ENCODE data around the gene MYB. TPM values are rescaled to one million over a fixed set of nuclear protein-coding genes. Genes with fewer than 3 reads are reported as not detected.
A peak's percentile ranks its signal among the peaks of the same experiment; 100 is the strongest.
"Not testable (repeated sequence)": the region's sequence is repeated elsewhere in the genome, so short reads cannot be mapped to it uniquely, and the experiment has no call there.

The MYB gene
- total RNA-seq, 4 donors from 2014 or later: 0.13 to 1.2 (median 0.93) TPM; not detected in 1

DNA sequence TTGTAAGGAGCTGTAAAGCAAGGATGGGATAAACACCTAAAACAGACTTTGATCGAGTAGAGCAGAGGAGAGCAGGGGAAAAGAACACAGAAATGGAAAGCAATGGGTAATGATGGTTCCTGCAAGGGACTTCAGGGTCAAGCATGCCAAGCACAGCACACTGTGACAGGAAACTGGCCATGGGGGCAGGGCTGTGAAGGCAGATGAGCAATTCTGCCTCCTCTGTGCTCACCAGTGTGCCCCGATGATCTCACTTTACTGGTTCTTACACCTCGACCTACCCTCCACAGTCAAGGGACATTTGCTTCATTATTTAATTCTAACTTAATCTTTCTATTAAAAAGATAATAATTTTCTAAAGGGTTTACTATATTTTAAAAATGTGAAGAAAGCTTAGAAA is 21.6 kb upstream of the MYB start:
- no peaks in the 10 kb centered on the region for H3K4me1 ChIP-seq
- H3K27me3 ChIP-seq: peaks cover 17% of the 10 kb centered on the region
- no peaks in the 10 kb centered on the region for H3K36me3 ChIP-seq
- TF ChIP-seq, protein P1, sequence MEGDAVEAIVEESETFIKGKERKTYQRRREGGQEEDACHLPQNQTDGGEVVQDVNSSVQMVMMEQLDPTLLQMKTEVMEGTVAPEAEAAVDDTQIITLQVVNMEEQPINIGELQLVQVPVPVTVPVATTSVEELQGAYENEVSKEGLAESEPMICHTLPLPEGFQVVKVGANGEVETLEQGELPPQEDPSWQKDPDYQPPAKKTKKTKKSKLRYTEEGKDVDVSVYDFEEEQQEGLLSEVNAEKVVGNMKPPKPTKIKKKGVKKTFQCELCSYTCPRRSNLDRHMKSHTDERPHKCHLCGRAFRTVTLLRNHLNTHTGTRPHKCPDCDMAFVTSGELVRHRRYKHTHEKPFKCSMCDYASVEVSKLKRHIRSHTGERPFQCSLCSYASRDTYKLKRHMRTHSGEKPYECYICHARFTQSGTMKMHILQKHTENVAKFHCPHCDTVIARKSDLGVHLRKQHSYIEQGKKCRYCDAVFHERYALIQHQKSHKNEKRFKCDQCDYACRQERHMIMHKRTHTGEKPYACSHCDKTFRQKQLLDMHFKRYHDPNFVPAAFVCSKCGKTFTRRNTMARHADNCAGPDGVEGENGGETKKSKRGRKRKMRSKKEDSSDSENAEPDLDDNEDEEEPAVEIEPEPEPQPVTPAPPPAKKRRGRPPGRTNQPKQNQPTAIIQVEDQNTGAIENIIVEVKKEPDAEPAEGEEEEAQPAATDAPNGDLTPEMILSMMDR (IDR thresholded peaks at IDR 0.05): no peak
- TF ChIP-seq POLR2AphosphoS5 (IDR thresholded peaks at IDR 0.05): no peak
- no peak for TF ChIP-seq POLR2A (IDR thresholded peaks at IDR 0.05)
- no peak for TF ChIP-seq EP300 (IDR thresholded peaks at IDR 0.05)
- no peak overlapping the region for H3K27ac ChIP-seq
- WGBS, 2 donors (ENCODE audit: low coverage in 1 of 2): 65 to 89% methylated on average over 3 of the region's 3 CpGs
- H3K4me3 ChIP-seq: no peak overlapping the region
- no peak for ATAC-seq
- H3K9me3 ChIP-seq: peaks cover 0 to 4% (median 0%) of the 10 kb centered on the region in 3 donors

DNA sequence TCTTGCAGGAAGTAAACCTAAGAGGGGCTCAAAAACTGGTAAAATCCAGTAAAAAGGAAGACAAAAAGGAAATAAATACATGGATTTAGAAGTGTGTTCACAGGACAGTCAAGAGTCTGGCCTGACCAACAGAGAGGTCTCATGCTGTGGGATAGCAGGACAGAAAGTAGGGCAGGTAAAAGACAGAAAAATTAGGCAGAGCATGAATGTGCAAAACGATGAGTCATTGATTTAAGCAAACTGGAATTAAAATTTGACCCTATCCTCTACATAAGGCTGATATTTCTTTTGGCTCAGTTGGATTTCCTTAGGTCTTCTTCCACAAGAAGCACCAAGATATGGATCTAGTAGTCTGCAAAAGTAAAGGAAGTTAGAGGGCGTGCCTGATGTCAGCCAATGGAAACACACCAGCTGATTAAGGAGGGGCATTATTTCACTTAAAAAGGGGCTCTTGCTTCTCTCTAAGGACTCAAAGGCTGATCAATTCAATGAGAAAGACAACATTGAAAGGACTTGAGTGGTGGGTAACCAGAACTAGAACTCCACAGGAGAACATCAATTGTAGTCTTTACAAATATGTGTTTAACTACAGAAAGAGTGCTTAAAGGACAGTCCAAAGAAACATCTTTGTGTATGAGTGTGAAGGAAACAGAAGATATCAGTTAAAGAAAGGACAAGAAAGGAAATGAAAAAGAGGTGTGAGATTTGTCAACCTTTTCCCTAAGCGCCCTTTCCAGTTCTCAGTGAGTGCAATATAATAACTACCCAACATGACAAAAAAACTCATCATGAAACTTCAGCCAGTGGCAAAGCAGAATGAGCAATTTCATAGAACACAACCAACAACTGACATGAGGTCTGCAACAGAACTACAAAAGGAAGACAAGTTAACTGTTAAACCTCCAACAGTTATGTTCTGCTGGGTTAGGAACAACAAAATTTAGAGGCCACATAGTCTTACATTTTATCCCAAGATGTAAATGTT is 19.4 kb upstream of the MYB start:
- Histone ChIP-seq H3K4me1 (no peaks in the 10 kb centered on the region), H3K27me3 (peaks cover 17% of the 10 kb centered on the region), H3K9me3 (no peaks in the 10 kb centered on the region), H3K4me3 (no peak overlapping the region), H3K27ac (no peak overlapping the region), H3K36me3 (no peaks in the 10 kb centered on the region)
- no peak for ATAC-seq
- TF ChIP-seq EP300 (IDR thresholded peaks at IDR 0.05): no peak
- TF ChIP-seq, protein P1 (IDR thresholded peaks at IDR 0.05): no peak
- TF ChIP-seq POLR2AphosphoS5 (IDR thresholded peaks at IDR 0.05): no peak
- no peak for TF ChIP-seq POLR2A (IDR thresholded peaks at IDR 0.05)
- WGBS, 2 donors (ENCODE audit: low coverage in 1 of 2): 85 to 89% methylated on average over 3 of the region's 3 CpGs

DNA sequence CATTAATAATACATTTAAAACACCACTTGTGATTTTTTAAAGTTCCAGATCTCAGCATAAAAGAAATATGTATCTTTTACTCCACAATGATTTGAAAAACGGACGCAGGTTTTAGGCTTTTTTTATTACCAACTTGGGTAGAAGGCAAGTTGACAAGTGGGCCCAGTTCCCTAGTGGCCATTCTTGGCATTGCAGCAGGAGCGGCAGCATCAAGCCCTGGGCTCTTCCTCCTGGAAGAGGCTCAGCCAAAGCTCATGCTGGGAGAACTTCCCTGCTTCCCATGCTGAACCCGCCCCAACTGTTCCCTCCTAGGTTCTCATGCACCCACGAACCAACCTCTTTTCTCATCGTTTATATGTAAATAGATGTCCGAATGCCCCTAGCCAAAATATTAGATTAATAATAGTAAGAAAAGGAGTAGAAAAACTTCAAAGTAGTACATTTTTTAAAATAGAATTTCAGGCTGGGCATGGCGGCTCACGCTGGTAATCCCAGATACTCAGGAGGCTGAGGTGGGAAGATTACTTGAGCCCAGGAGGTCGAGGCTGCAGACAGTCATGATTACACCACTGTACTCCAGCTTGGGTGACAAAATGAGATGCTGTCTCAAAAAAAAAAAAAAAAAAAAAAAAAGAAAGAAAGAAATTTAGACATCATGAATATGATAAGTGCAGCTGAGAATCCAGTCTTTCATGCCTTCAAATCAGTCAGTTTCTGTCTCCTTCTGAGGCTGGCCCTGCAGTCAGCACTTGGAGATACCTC is 18.2 kb upstream of the MYB start:
- Histone ChIP-seq H3K9me3 (no peaks in the 10 kb centered on the region), H3K27me3 (peaks cover 14% of the 10 kb centered on the region), H3K36me3 (no peaks in the 10 kb centered on the region), H3K27ac (no peak overlapping the region), H3K4me1 (no peaks in the 10 kb centered on the region), H3K4me3 (no peak overlapping the region)
- TF ChIP-seq, protein P1 (IDR thresholded peaks at IDR 0.05): peak in 2 of 4 experiments; percentile 10 to 46
- no peak for TF ChIP-seq POLR2A (IDR thresholded peaks at IDR 0.05)
- WGBS, 2 donors (ENCODE audit: low coverage in 1 of 2): 20 to 38% methylated on average over 6 to 9 of the region's 10 CpGs
- no peak for ATAC-seq

DNA sequence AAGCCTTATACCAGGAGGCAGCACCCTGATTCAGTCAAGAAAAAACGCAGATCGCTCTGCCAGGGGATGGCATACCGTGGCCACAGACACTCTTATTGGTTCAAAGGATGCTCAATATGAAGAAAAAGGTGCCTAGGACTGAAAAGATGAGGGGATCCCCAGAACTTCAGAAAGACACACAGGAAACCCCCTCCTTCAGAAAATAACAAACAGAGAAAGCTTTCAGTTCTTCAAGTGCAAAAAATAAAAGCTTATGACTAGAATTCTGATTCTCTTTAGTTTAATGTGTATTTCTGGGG is 17.7 kb upstream of the MYB start:
- H3K4me3 ChIP-seq: no peak overlapping the region
- H3K27ac ChIP-seq: no peak overlapping the region
- TF ChIP-seq, protein P1 (IDR thresholded peaks at IDR 0.05): no peak
- TF ChIP-seq POLR2A (IDR thresholded peaks at IDR 0.05): no peak
- TF ChIP-seq POLR2AphosphoS5 (IDR thresholded peaks at IDR 0.05): no peak
- no peak for TF ChIP-seq EP300 (IDR thresholded peaks at IDR 0.05)
- no peaks in the 10 kb centered on the region for H3K9me3 ChIP-seq
- WGBS, 2 donors (ENCODE audit: low coverage in 1 of 2): 86 to 92% methylated on average over 3 of the region's 3 CpGs
- no peak for ATAC-seq
- no peaks in the 10 kb centered on the region for H3K4me1 ChIP-seq
- peaks cover 8% of the 10 kb centered on the region for H3K27me3 ChIP-seq
- H3K36me3 ChIP-seq: no peaks in the 10 kb centered on the region

DNA sequence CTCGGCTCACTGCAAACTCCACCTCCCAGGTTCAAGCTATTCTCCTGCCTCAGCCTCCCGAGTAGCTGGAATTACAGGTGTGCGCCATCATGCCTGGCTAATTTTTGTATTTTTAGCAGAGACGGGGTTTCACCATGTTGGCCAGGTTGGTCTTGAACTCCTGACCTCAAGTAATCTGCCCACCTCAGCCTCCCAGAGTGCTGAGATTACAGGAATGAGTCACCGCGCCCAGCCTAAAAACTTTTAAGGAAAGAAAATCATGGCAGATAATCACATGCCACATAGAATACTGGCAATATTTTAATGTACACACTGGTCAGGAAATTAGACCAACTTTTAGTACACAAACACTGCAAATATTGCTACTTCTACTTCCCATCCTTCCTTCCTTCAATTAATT is 16.7 kb upstream of the MYB start:
- not testable (repeated sequence) for H3K36me3 ChIP-seq, H3K9me3 ChIP-seq, H3K27ac ChIP-seq, H3K4me3 ChIP-seq, ATAC-seq, H3K27me3 ChIP-seq, H3K4me1 ChIP-seq
- WGBS, 2 donors (ENCODE audit: low coverage in 1 of 2): 87 to 91% methylated on average over 6 of the region's 6 CpGs
